Endothelial cell of umbilical vein (primary cell): ENCODE results near the gene NKRF.
A peak's percentile ranks its signal among the peaks of the same experiment; 100 is the strongest.

Source experiments
- CTCF ChIP-seq, 2 donors: IDR thresholded peaks; 1 replicate in 1 of 2; 2 replicates in 1 of 2; pipeline ENCODE4 v1.5.1; 2011; ENCODE audit warnings: low read length in 2 of 2, mild to moderate bottlenecking in 2 of 2, moderate library complexity in 2 of 2, control low read depth in 1 of 2, inconsistent platforms in 1 of 2, low read depth in 1 of 2; ENCODE audit not compliant: insufficient read depth in 1 of 2; ENCODE audit errors: extremely low read depth in 1 of 2
- EZH2 ChIP-seq: IDR thresholded peaks from 2 replicates; pipeline ENCODE4 v1.6.1; 2012; ENCODE audit warnings: borderline replicate concordance, low read depth, mild to moderate bottlenecking, moderate library complexity, low read length, inconsistent platforms; ENCODE audit not compliant: severe bottlenecking
- FOS ChIP-seq: IDR thresholded peaks from 2 replicates; pipeline ENCODE4 v1.6.1; 2011; ENCODE audit warnings: mild to moderate bottlenecking, low read length, moderate library complexity, borderline replicate concordance; ENCODE audit not compliant: insufficient read depth
- GATA2 ChIP-seq: IDR thresholded peaks from 2 replicates; pipeline ENCODE4 v1.7.0; 2011; ENCODE audit warnings: low read depth, mild to moderate bottlenecking, moderate library complexity, mixed read lengths, low read length; ENCODE audit not compliant: insufficient read length, insufficient read depth
- JUN ChIP-seq: IDR thresholded peaks from 2 replicates; pipeline ENCODE4 v1.6.1; 2011; ENCODE audit warnings: borderline replicate concordance, low read depth; ENCODE audit not compliant: insufficient read length, insufficient read depth
- MAX ChIP-seq: IDR thresholded peaks from 2 replicates; pipeline ENCODE4 v1.6.1; 2011; ENCODE audit not compliant: insufficient read depth, insufficient read length
- POLR2A ChIP-seq: IDR thresholded peaks from 2 replicates; pipeline ENCODE4 v1.6.1; 2012; ENCODE audit warnings: low read depth, mild to moderate bottlenecking, control low read depth, low read length
- POLR2AphosphoS5 ChIP-seq: IDR thresholded peaks from 2 replicates; pipeline ENCODE4 v1.6.1; 2012; ENCODE audit warnings: low read depth, mild to moderate bottlenecking, control low read depth, low read length, moderate library complexity; ENCODE audit not compliant: insufficient read depth

- TF ChIP-seq POLR2A (peak; percentile 78), CTCF (IDR thresholded peaks at IDR 0.05; ENCODE audit: extremely low read depth in 1 of 2, insufficient read depth in 1 of 2, low read depth in 1 of 2, low read length in 2 of 2) (no peak), POLR2AphosphoS5 (peak; percentile 66), FOS (no peak), EZH2 (no peak), GATA2 (no peak), JUN (no peak), MAX (no peak)
These were observed at the start of gene NKRF for GRCh38 chrX:119606280-119607017.
